Hepatic stellate cell (primary cell): ENCODE results near the gene ISCA2.

ENCODE experiments used
- DNase-seq: peaks from one replicate; pipeline ENCODE4 v3.0.0; 2011; ENCODE audit warnings: low spot score

ISCA2 gene

DNA sequence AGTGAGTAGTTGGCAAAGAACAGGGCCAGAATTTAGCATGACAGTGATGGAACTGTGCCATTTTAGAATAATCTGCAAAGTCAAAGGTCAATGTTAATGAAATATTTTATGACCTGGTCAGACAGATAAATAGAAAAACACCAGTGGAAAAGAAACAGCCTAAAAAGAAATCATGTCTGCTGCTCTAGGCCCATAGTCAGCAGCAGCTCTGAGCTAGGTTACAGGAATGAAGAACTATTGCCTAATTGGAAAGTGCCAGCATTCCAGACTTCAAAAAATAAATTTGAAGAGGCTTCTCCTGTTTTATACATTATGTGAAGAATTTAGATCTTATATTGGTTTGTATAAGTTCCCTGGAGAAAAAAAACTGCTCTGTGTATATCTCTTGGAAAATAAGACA is 10.2 kb upstream of the ISCA2 start:
- no peak for DNase-seq

GRCh38 chr14:74486164-74486563 is 7.4 kb upstream of the ISCA2 start:
- no peak for DNase-seq

GRCh38 chr14:74488786-74489397 is 4.7 kb upstream of the ISCA2 start:
- peak; percentile 30 for DNase-seq

GRCh38 chr14:74490486-74490885 is 3.1 kb upstream of the ISCA2 start:
- no peak for DNase-seq

GRCh38 chr14:74491956-74492775 is 1.4 kb upstream of the ISCA2 start:
- DNase-seq, result peak; percentile 53

DNA sequence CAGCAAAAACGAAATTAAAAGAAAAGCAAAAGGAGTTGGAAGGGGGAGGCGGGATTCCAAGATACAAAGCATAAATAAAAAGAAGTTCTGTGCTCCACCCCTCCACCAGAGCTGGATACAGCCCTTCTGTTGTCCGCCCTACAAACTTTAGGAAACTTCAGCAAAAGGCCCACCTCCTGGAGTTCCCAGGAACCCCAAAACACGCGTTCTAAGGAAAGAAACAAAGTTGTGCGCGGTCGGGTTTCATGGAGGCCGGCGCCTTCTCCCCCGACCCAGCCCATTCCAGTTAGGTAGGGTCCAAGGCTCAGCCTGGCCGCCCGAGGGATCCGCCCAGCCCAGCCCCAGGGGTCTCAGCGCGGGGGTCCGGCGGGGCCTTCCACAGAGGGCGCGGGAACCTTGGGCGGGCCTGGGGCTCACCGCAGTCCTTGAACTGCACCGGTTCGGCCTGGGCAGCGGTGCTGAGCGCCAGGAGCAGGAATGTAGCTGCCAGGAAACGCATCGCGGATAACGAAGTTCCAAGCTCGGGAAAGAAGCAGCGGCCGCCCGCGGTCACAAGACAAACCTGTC is 706 bp upstream of the ISCA2 start, which contains the start of gene NPC2:
TSS of gene NPC2 (minus strand) at position 530 of the 567 bp plus-strand sequence. CDS start at position 499, 31 bp downstream.
- no peak for DNase-seq

DNA sequence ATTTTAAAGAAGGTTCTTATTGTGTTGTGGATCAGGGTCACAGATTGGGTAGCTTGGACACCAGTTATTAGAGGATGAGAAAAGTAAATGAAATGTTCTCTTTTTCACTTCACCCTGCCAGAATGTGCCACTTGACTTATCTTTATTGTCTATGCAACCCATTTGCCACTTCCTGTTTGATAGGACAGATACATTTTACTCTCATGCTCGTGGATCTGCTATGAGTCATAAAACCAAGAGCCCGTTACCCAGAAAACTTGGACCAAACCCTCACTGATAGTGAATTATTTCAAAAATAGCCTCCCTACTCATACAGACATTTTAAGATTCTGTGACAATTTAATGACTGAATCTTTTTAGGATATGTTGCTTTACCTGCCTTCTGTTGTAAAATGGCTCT is 1.8 kb downstream of the ISCA2 start:
- DNase-seq, result no peak

DNA sequence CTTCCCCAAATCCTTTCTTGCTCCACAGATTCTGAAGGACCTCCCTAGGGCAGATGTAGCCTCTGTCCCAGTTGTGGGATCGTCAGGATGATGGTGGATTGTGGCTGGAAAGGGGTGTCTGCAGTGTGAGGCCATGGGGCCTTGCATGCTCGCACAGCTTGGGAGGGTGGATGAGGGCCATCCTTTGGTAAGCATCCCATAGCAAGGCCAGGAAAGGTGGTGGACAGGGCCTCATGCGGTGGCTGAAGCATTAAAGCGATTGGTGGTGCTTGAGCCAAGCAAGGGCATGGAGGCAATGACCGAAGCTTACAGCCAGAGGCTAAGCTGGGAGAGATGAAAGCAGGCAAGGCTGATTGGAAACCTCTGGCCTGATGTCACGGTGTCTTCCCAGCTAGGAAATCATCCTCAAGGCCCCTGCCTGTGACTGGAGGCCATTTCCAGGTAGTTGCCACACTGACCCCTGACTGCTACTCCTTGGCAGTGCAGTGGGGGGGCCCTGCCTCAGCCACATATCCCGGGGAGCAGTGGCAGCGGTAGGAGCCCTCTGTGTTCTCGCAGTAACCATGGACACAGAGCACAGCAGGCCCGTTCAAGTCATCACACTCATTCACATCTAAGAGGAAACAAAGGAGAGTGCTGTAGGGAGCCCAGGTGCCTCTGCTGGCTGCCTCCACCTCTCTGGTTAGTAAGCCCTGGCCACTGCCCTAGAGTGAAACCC is 7.0 kb downstream of the ISCA2 start:
- no peak for DNase-seq

DNA sequence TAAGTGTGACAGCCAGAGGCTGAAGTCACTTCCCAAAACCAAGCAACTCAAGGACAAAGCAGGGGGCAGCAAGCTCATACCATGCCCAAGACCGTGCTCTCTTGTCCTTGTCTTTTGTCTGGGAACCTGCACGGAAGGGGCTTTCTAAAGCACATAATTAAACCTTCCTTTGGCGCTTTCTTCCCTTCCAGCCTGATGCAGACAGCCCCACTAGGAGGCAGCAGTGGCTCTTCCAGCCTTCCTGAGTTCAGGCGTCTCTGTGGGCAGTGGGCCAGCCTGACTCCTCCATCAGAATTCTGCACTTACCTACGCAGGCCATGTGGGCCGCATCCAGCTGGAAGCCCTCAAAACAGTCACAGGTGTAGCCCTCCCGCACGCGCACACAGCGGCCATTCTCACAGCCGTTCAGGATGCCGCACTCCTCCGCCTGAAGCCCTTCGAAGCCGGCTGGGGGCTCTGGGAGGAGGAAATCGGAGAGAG is 7.6 kb downstream of the ISCA2 start:
- peak; percentile 59 for DNase-seq

GRCh38 chr14:74501691-74502090 is 8.1 kb downstream of the ISCA2 start:
- DNase-seq, result no peak

GRCh38 chr14:74502236-74503019 is 8.9 kb downstream of the ISCA2 start:
- no peak for DNase-seq

DNA sequence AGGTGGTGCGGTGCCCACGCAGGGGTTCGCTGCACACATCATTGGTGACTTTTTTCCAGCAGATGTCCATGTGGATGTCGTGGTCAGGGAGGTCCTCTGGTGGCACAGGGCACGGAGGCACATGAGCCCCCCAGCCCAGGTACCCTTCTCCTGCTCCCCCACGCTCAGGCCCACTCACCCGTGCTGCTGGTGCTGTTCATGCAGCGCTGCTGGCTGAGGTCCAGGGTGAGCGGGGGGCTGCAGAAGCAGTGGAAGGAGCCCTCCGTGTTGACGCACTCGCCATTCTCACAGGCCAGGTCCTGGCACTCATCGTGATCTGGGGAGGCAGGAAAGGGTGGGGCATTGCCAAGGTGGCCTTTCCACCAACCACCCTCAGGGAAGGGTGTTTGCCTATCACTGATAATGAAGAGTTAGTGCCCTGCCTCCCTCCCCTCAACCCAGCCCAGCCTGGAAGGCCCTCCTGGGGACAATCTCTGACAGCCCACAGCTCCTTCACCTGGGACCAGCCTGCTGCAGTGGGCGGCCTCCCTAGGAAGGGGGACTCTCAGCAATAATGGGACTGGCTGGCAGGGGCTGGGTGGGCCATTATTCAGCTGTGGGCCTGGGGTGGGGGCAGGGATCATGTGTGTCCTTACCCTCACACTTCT is 9.8 kb downstream of the ISCA2 start:
- DNase-seq, result no peak

DNA sequence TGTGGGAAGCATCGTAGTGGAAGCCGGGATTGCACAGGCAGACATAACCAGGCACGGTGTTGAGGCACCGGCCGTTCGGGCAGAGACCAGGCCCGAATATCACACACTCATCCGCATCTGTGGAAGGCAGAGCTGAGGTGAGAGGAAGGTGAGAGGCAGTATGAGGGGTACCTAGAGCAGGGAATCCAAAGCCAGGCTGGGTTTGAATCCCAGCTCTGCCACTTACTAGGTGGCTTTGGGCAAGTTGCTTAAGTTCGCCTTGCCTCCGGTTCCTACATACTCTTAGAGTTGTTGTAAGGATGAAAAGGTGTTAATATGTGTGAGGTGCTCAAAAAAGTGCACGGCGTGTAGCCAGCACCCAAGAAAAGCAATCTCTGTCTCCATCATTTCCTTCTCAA is 10.4 kb downstream of the ISCA2 start:
- no peak for DNase-seq

DNA sequence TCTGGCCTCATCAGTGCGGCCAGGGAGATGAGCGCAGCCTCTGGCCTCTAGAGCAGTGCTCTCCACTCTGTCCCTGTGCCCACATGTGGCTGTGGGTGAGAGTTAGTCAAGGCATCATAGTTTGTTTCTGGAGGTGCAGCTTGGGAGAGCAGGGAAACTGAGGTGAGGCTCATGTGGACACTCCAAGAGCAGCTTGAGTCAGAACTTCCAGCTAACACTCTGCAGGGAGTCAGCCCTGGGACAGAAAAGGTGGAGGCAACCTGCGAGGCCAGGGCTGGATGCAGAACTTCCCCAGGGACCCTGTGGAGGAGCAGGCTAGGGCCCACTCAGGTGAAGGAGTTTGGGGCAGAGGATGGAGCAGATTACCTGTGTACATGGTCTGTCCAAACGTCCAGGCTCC is 10.8 kb downstream of the ISCA2 start:
- no peak for DNase-seq

DNA sequence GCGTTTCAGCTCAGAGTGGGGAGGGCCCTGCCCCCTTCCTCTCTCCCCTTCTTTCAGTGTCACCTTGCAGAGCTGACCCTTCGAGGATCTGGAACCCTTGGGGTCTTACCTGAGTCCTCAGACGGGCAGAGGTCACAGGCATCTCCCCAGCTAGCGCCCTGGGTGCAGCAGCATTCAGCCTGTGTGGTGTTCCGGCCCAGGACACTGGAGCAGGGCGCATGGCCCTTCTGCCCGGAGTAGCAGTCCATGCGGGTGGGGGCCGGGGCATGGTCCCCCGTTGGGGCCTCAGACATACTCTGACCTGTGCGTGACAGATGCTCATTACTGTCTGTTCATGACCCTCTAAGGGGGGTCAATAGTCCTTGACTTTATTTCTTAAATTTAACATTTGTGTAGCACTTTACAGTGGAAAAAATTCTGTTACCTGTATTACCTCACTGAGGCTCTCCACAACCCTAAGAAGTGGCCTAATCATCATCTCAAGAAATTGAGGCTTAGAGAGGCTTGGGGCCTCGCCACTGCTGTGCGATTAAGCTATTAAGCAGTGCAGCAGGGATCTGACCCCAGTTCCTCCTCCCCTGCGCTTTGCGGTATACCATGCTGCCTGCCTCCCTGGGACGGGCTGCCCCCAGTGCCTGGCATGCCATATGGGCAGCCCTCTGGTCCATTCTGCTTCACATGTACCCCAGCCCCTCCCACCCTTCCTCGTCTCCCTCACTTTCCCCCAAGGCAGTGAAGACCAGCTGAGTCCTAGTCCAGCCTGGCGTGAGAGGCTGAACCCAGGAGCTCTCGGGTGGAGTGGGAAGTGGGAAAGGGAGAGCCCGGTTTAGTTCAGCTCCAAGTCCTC is 11.5 kb downstream of the ISCA2 start:
- no peak for DNase-seq

GRCh38 chr14:74505831-74506230 is 12.3 kb downstream of the ISCA2 start:
- no peak for DNase-seq

GRCh38 chr14:74506411-74506851 is 12.9 kb downstream of the ISCA2 start:
- DNase-seq, result no peak

- DNase-seq, result no peak
These were observed 13.5 kb downstream of the ISCA2 start for GRCh38 chr14:74507085-74507484.

DNA sequence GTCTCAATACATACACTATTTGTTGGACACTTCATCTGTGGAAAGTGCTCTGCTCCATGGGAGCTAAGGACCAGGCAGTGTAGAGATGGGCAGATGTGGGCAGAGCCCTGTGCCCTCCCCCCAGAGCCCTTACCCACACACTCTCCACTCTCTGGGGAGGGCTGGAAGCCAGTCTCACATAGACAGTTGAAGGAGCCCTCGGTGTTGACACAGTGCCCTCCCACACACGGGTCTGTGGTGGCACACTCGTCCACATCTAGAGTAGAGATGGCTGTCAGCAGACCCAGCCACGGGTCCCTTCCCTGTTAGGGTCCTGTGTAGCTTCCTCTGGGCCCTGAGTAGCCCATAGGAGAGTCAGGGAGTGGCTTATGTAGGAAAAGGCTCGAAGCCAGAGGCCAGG is 14.3 kb downstream of the ISCA2 start:
- no peak for DNase-seq

- no peak for DNase-seq
These were observed 14.7 kb downstream of the ISCA2 start for GRCh38 chr14:74508292-74508731.
